HepG2 (cell line): ENCODE measurements around the gene PEBP1. TPM values are rescaled to one million over a fixed set of nuclear protein-coding genes. Genes with fewer than 3 reads are reported as not detected.

Experiments used
- ARNT ChIP-seq: fragments of 450-650 bp; IDR thresholded peaks from 2 replicates; pipeline ENCODE4 v1.6.1; 2017
- CREBL2 ChIP-seq: sonication (generic); formaldehyde crosslinking; IDR thresholded peaks from 2 replicates; pipeline ENCODE4 v1.8.1; 2023; ENCODE audit warnings: missing genetic modification reagents, mild to moderate bottlenecking, borderline replicate concordance
- ETS1 ChIP-seq: sonication (generic); formaldehyde crosslinking; IDR thresholded peaks from 2 replicates; pipeline ENCODE4 v1.4.0; 2020; ENCODE audit warnings: missing genetic modification reagents
- FOXK2 ChIP-seq: fragments of 450-650 bp; IDR thresholded peaks from 2 replicates; pipeline ENCODE4 v1.6.1; 2016
- IRF9 ChIP-seq: sonication (generic); formaldehyde crosslinking; IDR thresholded peaks from 2 replicates; pipeline ENCODE4 v1.8.0; 2022; ENCODE audit warnings: missing genetic modification reagents, mild to moderate bottlenecking, borderline replicate concordance
- ISX ChIP-seq: sonication (generic); formaldehyde crosslinking; conservative IDR thresholded peaks from 2 replicates; pipeline ENCODE4 v1.5.0; 2020; ENCODE audit warnings: missing genetic modification reagents
- KDM4B ChIP-seq: sonication (generic); formaldehyde crosslinking; IDR thresholded peaks from 2 replicates; pipeline ENCODE4 v1.4.0; 2020; ENCODE audit warnings: missing genetic modification reagents
- KLF13 ChIP-seq: sonication (generic); formaldehyde crosslinking; IDR thresholded peaks from 2 replicates; pipeline ENCODE4 v1.4.0; 2020; ENCODE audit warnings: mild to moderate bottlenecking, missing genetic modification reagents
- KMT2B ChIP-seq: IDR thresholded peaks from 2 replicates; pipeline ENCODE4 v1.6.1; 2016; ENCODE audit warnings: missing genetic modification reagents, missing compliant biosample characterization
- LCORL ChIP-seq, 2 experiments: fragments of 450-650 bp in 1 of 2; sonication (generic) in 1 of 2; formaldehyde crosslinking in 1 of 2; IDR thresholded peaks; 2 replicates each; pipeline versions ENCODE4 v1.5.0 to v1.6.1; 2017 to 2020; ENCODE audit warnings: antibody characterized with exemption in 1 of 2, missing genetic modification reagents in 1 of 2
- NCOA1 ChIP-seq: sonication (generic); formaldehyde crosslinking; IDR thresholded peaks from 2 replicates; pipeline ENCODE4 v1.9.0; 2021; ENCODE audit warnings: missing genetic modification reagents
- NKX3-1 ChIP-seq: sonication (generic); formaldehyde crosslinking; IDR thresholded peaks from 2 replicates; pipeline ENCODE4 v1.5.0; 2020; ENCODE audit warnings: missing genetic modification reagents
- RAD21 ChIP-seq: fragments of 450-650 bp; formaldehyde crosslinking; IDR thresholded peaks from 2 replicates; pipeline ENCODE4 v1.5.0; 2020; ENCODE audit warnings: mild to moderate bottlenecking
- RARA ChIP-seq: IDR thresholded peaks from 2 replicates; pipeline ENCODE4 v1.6.1; 2016; ENCODE audit warnings: missing genetic modification reagents, missing compliant biosample characterization
- RXRA ChIP-seq: sonication (generic); formaldehyde crosslinking; IDR thresholded peaks from 2 replicates; pipeline ENCODE4 v1.5.1; 2020; ENCODE audit warnings: missing genetic modification reagents
- TCF7L2 ChIP-seq: IDR thresholded peaks from 2 replicates; pipeline ENCODE4 v1.6.1; 2011; ENCODE audit warnings: mild to moderate bottlenecking, low read depth, low read length, moderate library complexity
- THAP11 ChIP-seq: IDR thresholded peaks from 2 replicates; pipeline ENCODE4 v1.6.1; 2016; ENCODE audit warnings: missing biosample characterization, missing genetic modification reagents
- ZBTB21 ChIP-seq: sonication (generic); formaldehyde crosslinking; IDR thresholded peaks from 2 replicates; pipeline ENCODE4 v1.4.0; 2020; ENCODE audit warnings: missing genetic modification reagents
- ZNF136 ChIP-seq: sonication (generic); formaldehyde crosslinking; IDR thresholded peaks from 2 replicates; pipeline ENCODE4 v1.8.1; 2022; ENCODE audit warnings: low read depth, mild to moderate bottlenecking, moderate library complexity, missing genetic modification reagents
- ZNF260 ChIP-seq: sonication (generic); formaldehyde crosslinking; IDR thresholded peaks from 2 replicates; pipeline ENCODE4 v1.4.0; 2020; ENCODE audit warnings: missing genetic modification reagents, low read depth, mild to moderate bottlenecking, borderline replicate concordance
- ZNF296 ChIP-seq: sonication (generic); formaldehyde crosslinking; conservative IDR thresholded peaks from 2 replicates; pipeline ENCODE4 v1.5.0; 2020; ENCODE audit warnings: mild to moderate bottlenecking, missing genetic modification reagents
- ZNF343 ChIP-seq: sonication (generic); formaldehyde crosslinking; IDR thresholded peaks from 2 replicates; pipeline ENCODE4 v1.4.0; 2020; ENCODE audit warnings: mild to moderate bottlenecking, missing genetic modification reagents
- ZNF652 ChIP-seq: IDR thresholded peaks from 2 replicates; pipeline ENCODE4 v1.6.1; 2016; ENCODE audit warnings: low read depth, borderline replicate concordance
- ZNF768 ChIP-seq: sonication (generic); formaldehyde crosslinking; IDR thresholded peaks from 2 replicates; pipeline ENCODE4 v1.4.0; 2020; ENCODE audit warnings: missing genetic modification reagents
- ZNF782 ChIP-seq: sonication (generic); formaldehyde crosslinking; IDR thresholded peaks from 2 replicates; pipeline ENCODE4 v1.4.0; 2020; ENCODE audit warnings: missing genetic modification reagents, mild to moderate bottlenecking, borderline replicate concordance
- ZNF83 ChIP-seq: sonication (generic); formaldehyde crosslinking; IDR thresholded peaks from 2 replicates; pipeline ENCODE4 v1.4.0; 2020; ENCODE audit warnings: missing genetic modification reagents, mild to moderate bottlenecking, borderline replicate concordance
- ZNF841 ChIP-seq: sonication (generic); formaldehyde crosslinking; IDR thresholded peaks from 2 replicates; pipeline ENCODE4 v1.8.1; 2023; ENCODE audit warnings: missing genetic modification reagents, borderline replicate concordance
- polyA plus RNA-seq, 8 experiments: library from polyadenylated mRNA; depleted of rRNA in 3 of 8; stranded (reverse) in 7 of 8; unstranded in 1 of 8; fragments of >200 nt; fragmentation: Illumina TruSeq in 4 of 8; extraction: Trizol in 4 of 8; gene quantifications; 2 replicates each; pipeline versions ENCODE4 v1.2.1 to v1.2.3, GENCODE V29; 2011 to 2016; ENCODE audit warnings: low read depth in 4 of 8, missing spikeins in 1 of 8, mixed read lengths in 1 of 8; ENCODE audit not compliant: insufficient read depth in 1 of 8
- total RNA-seq, 5 experiments: library from RNA; depleted of rRNA; stranded (reverse); fragments of >200 nt; fragmentation: Illumina TruSeq; extraction: Trizol; gene quantifications; 2 replicates each; pipeline ENCODE4 v1.2.3, GENCODE V29; 2016; ENCODE audit warnings: low read depth in 1 of 5
- TF ChIP-seq, protein P1 (sequence below): IDR thresholded peaks from 2 replicates; pipeline ENCODE4 v1.6.1; 2016; ENCODE audit warnings: low read depth, control low read depth

Gene PEBP1
- total and polyA plus RNA-seq, 2 of the 13 experiments (the other 11 are each of a cell fraction or from before 2014, with no cell fraction given): 538 to 1,505 TPM

DNA sequence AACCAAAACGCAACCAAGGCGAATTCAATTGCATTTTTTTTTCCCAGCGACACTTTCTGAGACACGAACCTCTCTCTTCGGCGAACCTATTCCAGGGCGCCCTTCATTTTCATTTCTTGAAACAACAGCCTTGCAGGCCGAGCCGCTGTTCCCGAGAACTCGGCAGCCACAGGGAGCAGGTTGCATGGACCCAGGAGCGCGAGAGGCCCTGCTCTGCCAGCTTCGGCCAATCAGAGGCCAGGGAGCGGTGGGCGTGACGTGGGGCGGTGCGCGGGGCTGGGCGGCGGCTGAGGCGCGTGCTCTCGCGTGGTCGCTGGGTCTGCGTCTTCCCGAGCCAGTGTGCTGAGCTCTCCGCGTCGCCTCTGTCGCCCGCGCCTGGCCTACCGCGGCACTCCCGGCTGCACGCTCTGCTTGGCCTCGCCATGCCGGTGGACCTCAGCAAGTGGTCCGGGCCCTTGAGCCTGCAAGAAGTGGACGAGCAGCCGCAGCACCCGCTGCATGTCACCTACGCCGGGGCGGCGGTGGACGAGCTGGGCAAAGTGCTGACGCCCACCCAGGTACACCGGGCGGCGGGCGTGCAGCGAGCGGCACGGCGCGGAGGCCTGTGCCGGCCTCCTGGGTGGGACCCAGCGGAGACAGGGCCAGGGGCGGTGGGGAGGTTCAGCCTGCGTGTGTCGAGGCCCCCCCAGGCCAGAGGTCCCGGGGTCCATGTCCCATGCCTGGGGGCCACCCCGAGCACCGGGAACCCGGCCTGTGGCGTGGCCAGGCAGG, at the start of gene PEBP1 (continued):
- TF ChIP-seq ZNF296 (0 out of 2 replicates have a peak, but pooled peaks have one; percentile 15), ZNF260 (CRISPR knock-in tag) (no peak; the same call in 1 of the 2 replicates), ETS1 (CRISPR knock-in tag) (peak; percentile 92; the same call in 1 of the 2 replicates), ZNF136 (CRISPR knock-in tag) (0 out of 2 replicates have a peak, but pooled peaks have one; percentile 32), FOXK2 (no peak), ZNF768 (peak; percentile 85), ZNF652 (no peak), IRF9 (peak; percentile 98), ARNT (no peak), NCOA1 (no peak), ZNF343 (CRISPR knock-in tag) (peak; percentile 79), ZNF782 (CRISPR knock-in tag) (peak; percentile 93; the same call in 1 of the 2 replicates), KMT2B (CRISPR knock-in tag) (no peak; the same call in 1 of the 2 replicates), CREBL2 (CRISPR knock-in tag) (peak; percentile 68; the same call in 1 of the 2 replicates), RAD21 (CRISPR knock-in tag) (peak; percentile 63), LCORL (IDR thresholded peaks at IDR 0.05) (no peak), LCORL (CRISPR knock-in tag; IDR thresholded peaks at IDR 0.05) (peak; percentile 75), ZNF841 (CRISPR knock-in tag) (no peak; the same call in 1 of the 2 replicates), KDM4B (CRISPR knock-in tag) (0 out of 2 replicates have a peak, but pooled peaks have one; percentile 71), KLF13 (CRISPR knock-in tag) (0 out of 2 replicates have a peak, but pooled peaks have one; percentile 26), TCF7L2 (no peak), ZNF83 (CRISPR knock-in tag) (peak; percentile 58; the same call in 1 of the 2 replicates), NKX3-1 (CRISPR knock-in tag) (0 out of 2 replicates have a peak, but pooled peaks have one; percentile 63), RARA (CRISPR knock-in tag) (peak; percentile 44; the same call in 1 of the 2 replicates), ZBTB21 (CRISPR knock-in tag) (no peak), THAP11 (CRISPR knock-in tag) (peak; percentile 78), RXRA (CRISPR knock-in tag) (peak; percentile 72; the same call in 1 of the 2 replicates), ISX (CRISPR knock-in tag) (peak; percentile 78)
- TF ChIP-seq, protein P1, sequence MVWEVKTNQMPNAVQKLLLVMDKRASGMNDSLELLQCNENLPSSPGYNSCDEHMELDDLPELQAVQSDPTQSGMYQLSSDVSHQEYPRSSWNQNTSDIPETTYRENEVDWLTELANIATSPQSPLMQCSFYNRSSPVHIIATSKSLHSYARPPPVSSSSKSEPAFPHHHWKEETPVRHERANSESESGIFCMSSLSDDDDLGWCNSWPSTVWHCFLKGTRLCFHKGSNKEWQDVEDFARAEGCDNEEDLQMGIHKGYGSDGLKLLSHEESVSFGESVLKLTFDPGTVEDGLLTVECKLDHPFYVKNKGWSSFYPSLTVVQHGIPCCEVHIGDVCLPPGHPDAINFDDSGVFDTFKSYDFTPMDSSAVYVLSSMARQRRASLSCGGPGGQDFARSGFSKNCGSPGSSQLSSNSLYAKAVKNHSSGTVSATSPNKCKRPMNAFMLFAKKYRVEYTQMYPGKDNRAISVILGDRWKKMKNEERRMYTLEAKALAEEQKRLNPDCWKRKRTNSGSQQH (CRISPR knock-in tag): peak; percentile 64; the same call in 1 of the 2 replicates
